GM19455 (cell line): ENCODE results near the gene SCARB1.

Experiments used
- ATAC-seq: cut with Tn5 transposase; IDR thresholded peaks from one replicate; pipeline ENCODE4 v1.9.1; 2021; ENCODE audit not compliant: unreplicated experiment

Gene SCARB1

GRCh38 chr12:124736115-124737039, 127.3 kb downstream of the SCARB1 start:
- no peak for ATAC-seq

GRCh38 chr12:124734224-124734788, 129.4 kb downstream of the SCARB1 start:
- ATAC-seq = no peak

- no peak for ATAC-seq
These were observed 130.6 kb downstream of the SCARB1 start for GRCh38 chr12:124733086-124733485.

DNA sequence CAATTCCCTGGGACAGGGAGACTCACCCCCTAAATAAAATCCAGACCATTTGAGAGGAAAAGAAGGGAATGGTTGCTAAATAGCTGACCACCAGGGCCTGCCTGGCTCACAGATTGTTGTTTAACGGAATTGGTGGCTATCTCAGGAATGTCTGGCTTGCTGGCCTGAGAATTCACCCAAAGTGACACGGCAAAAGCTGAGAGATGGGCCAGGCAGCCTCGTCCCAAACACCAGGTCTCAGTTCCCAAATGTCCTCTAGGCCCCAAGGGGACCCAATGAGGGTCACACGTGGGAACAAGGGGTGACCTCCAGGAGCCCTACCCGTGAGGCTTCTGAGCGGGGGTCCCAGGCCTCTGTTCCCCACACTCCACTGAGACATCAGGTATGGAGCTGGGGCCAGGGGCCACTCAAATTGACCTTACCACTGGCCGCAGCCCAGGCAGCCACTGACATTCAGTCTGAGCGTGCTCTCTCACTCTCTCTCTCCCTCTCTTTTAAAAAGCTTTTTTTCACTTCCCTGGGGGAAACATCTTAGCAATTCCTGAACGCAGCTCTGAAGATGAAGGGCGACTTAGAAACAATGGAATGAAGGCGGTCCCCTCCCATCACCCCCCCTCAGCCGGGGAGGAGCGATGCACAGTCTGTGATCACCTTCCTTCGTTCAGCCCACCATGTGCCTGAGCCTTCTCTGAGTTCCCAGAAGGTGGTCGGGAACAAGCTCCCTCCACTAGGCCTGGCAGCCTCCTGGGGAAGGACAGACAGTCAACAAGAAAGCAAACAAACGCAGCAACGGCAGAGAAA, 131.2 kb downstream of the SCARB1 start:
- ATAC-seq = no peak

DNA sequence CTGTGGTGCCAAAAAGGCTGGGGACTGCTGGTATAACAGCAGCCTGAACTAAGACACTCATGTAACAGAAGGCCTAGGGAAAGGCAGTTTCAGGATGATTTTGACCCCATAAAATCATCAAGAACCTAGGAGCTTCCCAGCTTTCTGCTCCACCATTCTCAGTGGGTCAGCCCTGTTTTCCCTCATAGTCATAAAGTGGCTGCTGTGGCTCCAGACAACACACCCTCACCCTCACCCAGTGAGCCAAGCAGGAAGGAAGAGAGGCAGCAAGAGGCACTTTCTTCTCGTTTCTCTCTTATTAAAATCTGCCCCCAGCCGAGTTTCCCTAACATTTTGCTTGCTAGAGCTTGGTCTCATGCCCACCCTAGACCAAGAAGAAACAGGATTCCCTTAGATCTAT, 131.8 kb downstream of the SCARB1 start:
- ATAC-seq = no peak

GRCh38 chr12:124730455-124730932, 133.2 kb downstream of the SCARB1 start:
- no peak for ATAC-seq

- ATAC-seq = no peak
These were observed 135.7 kb downstream of the SCARB1 start for GRCh38 chr12:124727922-124728321.

DNA sequence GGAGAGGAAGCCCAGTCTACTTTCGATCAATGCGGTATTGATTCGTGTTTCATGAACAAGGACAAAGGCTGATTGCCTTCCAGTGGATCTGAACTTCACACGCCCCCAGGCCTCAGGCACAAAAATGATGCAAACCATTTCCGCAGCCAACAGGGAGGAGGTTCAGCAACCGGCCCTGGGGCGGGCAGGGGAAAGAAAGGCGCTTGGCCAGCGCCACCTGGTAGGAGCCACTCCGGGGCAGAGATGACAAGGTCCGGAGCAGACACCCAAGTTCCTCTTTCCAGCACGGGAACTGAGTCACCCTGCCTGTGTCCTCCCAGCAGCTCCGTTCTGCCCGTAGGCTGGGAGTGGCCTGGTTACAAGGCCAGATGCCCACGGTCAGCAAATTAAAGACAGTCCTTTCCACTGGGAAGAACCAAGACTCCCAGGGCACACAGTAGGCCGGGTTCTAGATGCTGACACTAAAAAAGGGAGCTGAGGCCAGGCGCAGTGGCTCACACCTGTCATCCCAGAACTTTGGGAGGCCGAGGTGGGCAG, 136.3 kb downstream of the SCARB1 start:
- ATAC-seq = no peak
